CD4-positive, alpha-beta T cell (primary cell): Measurements from ENCODE around the gene SCARB1. TPM values are rescaled to one million over a fixed set of nuclear protein-coding genes. Genes with fewer than 3 reads are reported as not detected.

ENCODE experiments used
- ATAC-seq: fragments of 200-7000 bp; cut with Tn5 transposase; one replicate; pipeline ENCODE4 v1.10.0; 2022; ENCODE audit warnings: mild to moderate bottlenecking; ENCODE audit not compliant: poor library complexity
- CTCF ChIA-PET: fragments of 350-600 bp; sonication (Branson Sonifier 250); formaldehyde crosslinking; loops from one replicate; lab custom pipeline; 2021; ENCODE audit warnings: antibody characterized with exemption, inconsistent platforms; lab: Charles Lee
- POLR2A ChIA-PET: fragments of 350-600 bp; sonication (Branson Sonifier 250); formaldehyde crosslinking; loops from one replicate; lab custom pipeline; 2021; ENCODE audit warnings: antibody characterized with exemption, inconsistent platforms; lab: Charles Lee
- DNase-seq, 14 experiments: peaks; one replicate each; pipeline ENCODE4 v3.0.0-alpha.2; 2013 to 2020; ENCODE audit warnings: mixed read lengths in 2 of 14
- H3K27ac ChIP-seq, 2 donors: one replicate each; pipeline versions ENCODE4 v1.5.1 to v1.7.0; 2013; ENCODE audit warnings: low read length in 2 of 2, low read depth in 1 of 2, mild to moderate bottlenecking in 1 of 2
- H3K27me3 ChIP-seq, 2 experiments: 1 replicate in 1 of 2; 2 replicates in 1 of 2; pipeline versions ENCODE4 v1.6.1 to v1.7.0; 2013; ENCODE audit warnings: low read length in 2 of 2, control low read depth in 1 of 2, mild to moderate bottlenecking in 1 of 2, moderate library complexity in 1 of 2; ENCODE audit not compliant: insufficient read depth in 2 of 2, control insufficient read depth in 1 of 2
- H3K36me3 ChIP-seq: one replicate; pipeline ENCODE4 v1.6.1; 2013; ENCODE audit warnings: low read length, control low read depth; ENCODE audit not compliant: insufficient read depth
- H3K4me1 ChIP-seq: one replicate; pipeline ENCODE4 v1.6.1; 2013; ENCODE audit warnings: low read length, control low read depth; ENCODE audit not compliant: insufficient read depth
- H3K4me3 ChIP-seq: one replicate; pipeline ENCODE4 v1.5.1; 2013; ENCODE audit warnings: mild to moderate bottlenecking, low read length, moderate library complexity
- H3K9me3 ChIP-seq, 2 experiments: 1 replicate in 1 of 2; 2 replicates in 1 of 2; pipeline versions ENCODE4 v1.6.1 to v1.7.0; 2013; ENCODE audit warnings: low read length in 2 of 2, mild to moderate bottlenecking in 2 of 2, control low read depth in 1 of 2, moderate library complexity in 1 of 2; ENCODE audit not compliant: control insufficient read depth in 1 of 2, insufficient read depth in 1 of 2
- H3K27ac Mint-ChIP-seq: one replicate; pipeline ENCODE4 v1.8.0; 2020; ENCODE audit warnings: mixed read lengths
- H3K27me3 Mint-ChIP-seq: one replicate; pipeline ENCODE4 v1.8.0; 2021; ENCODE audit warnings: mixed read lengths
- H3K36me3 Mint-ChIP-seq: one replicate; pipeline ENCODE4 v1.8.0; 2021; ENCODE audit warnings: low read depth, mixed read lengths
- H3K4me1 Mint-ChIP-seq: one replicate; pipeline ENCODE4 v1.8.0; 2021; ENCODE audit warnings: low read depth, mixed read lengths
- H3K4me3 Mint-ChIP-seq: one replicate; pipeline ENCODE4 v1.8.0; 2020; ENCODE audit warnings: mild to moderate bottlenecking, mixed read lengths
- H3K9me3 Mint-ChIP-seq: one replicate; pipeline ENCODE4 v1.8.0; 2020; ENCODE audit warnings: mixed read lengths
- intact Hi-C, 2 experiments: fragments of 100-400 bp; cut with DNase I in 1 of 2; cut with micrococcal nuclease in 1 of 2; formaldehyde crosslinking; loops; one replicate each; pipeline versions ENCODE4 v1.15.1 to v1.9.0; 2023 to 2025; cut with DNase I, micrococcal nuclease
- total RNA-seq, 174 experiments: library from RNA in 2 of 174; stranded (reverse) in 2 of 174; gene quantifications; one replicate each; pipeline ENCODE4 v1.2.3 and lab custom pipeline; 2021 to 2026
- TF ChIP-seq, protein P1 (sequence below): fragments of 200-600 bp; IDR thresholded peaks from one replicate; pipeline ENCODE4 v1.8.0; 2022; ENCODE audit warnings: antibody characterized with exemption, mild to moderate bottlenecking

Gene SCARB1
- total RNA-seq, 2 experiments from 2014 or later: 2.3 to 3.7 TPM

DNA sequence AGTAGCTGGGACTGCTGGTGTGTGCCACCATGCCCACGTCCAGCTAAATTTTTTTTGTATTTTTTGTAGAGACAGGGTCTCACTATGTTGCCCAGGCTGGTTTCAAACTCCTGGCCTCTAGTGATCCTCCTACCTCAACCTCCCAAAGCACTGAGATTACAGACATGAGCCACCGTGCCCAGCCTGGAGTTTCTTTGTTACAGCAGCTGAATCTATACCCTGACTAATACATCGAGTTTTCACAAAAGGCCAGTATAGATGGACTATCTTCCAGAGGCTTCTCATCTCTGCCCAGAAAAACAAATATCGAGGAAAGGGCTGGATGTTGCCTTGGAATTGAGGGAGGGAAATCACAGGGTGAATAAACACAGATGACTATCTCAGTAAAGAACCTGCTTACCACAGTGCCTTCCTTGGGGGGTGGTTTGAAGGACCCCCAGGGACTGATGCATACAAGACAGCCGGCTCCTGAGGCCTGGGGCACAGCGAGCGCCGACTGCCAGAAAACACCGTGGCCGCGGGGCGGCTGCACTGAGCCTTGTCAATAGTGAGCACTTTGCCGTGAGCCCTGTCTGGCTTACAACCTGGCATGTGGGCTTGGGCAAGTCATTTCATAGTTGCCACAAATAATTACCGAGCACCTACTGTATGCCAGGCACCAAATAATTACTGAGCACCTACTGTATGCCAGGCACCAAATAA, 111.9 kb downstream of the SCARB1 start:
- intact Hi-C loops: no loop called here
- no peak overlapping the region for H3K27ac Mint-ChIP-seq
- H3K4me3 Mint-ChIP-seq: no peak overlapping the region
- peaks cover 0 to 5% of the 10 kb centered on the region in 2 experiments for H3K27me3 ChIP-seq
- POLR2A ChIA-PET: no interaction called here
- H3K9me3 Mint-ChIP-seq: no peaks in the 10 kb centered on the region
- H3K27me3 Mint-ChIP-seq: peaks cover 8% of the 10 kb centered on the region
- no peak overlapping the region for H3K27ac ChIP-seq
- TF ChIP-seq, protein P1, sequence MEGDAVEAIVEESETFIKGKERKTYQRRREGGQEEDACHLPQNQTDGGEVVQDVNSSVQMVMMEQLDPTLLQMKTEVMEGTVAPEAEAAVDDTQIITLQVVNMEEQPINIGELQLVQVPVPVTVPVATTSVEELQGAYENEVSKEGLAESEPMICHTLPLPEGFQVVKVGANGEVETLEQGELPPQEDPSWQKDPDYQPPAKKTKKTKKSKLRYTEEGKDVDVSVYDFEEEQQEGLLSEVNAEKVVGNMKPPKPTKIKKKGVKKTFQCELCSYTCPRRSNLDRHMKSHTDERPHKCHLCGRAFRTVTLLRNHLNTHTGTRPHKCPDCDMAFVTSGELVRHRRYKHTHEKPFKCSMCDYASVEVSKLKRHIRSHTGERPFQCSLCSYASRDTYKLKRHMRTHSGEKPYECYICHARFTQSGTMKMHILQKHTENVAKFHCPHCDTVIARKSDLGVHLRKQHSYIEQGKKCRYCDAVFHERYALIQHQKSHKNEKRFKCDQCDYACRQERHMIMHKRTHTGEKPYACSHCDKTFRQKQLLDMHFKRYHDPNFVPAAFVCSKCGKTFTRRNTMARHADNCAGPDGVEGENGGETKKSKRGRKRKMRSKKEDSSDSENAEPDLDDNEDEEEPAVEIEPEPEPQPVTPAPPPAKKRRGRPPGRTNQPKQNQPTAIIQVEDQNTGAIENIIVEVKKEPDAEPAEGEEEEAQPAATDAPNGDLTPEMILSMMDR: no peak
- H3K4me3 ChIP-seq: no peak overlapping the region
- H3K9me3 ChIP-seq: peaks cover 0 to 16% of the 10 kb centered on the region in 2 experiments
- H3K36me3 ChIP-seq: no peaks in the 10 kb centered on the region
- no peaks in the 10 kb centered on the region for H3K36me3 Mint-ChIP-seq
- CTCF ChIA-PET: no interaction called here
- DNase-seq: no peak
- peaks cover 14% of the 10 kb centered on the region for H3K4me1 ChIP-seq
- ATAC-seq: no peak
- H3K4me1 Mint-ChIP-seq: peaks cover 9% of the 10 kb centered on the region

DNA sequence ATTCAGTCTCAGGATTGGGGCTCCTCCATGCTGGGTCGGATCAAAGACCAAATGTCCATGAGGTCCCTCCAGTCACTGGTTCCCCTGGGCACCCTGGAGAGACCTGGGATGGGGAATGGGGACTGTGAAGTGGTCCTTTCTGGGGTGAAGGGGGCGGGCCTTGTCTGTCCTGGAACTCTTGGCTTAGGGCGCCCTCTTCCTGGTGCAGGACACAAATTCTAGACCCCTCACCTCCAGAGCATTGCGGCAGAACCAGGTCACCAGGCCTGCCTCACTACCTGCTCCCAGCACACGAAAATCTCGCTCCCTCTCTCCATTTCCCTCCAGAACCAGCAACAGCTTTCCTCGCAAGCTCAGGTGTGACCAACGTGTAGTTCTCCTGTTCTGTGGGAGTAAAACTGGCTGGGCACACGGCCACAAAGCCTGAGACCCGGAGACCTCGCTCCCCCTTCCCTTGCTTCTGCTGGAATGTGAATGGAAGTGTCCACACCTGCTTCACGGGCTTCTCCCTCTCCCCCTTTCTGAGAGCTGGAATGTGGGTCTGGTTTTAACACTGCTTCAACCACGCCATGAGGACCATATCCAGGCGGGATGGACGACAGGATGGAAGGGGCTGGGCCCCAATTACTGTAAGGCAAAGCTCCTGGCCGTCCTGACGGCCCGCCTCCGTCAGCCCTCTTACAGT, 112.7 kb downstream of the SCARB1 start:
- no peak overlapping the region for H3K4me3 Mint-ChIP-seq
- peaks cover 18% of the 10 kb centered on the region for H3K4me1 ChIP-seq
- DNase-seq: peak in 3 of 14 experiments; percentile 12 to 24 (median 21)

GRCh38 chr12:124750149-124750656, 113.5 kb downstream of the SCARB1 start:
- DNase-seq: no peak
- no peaks in the 10 kb centered on the region for H3K9me3 Mint-ChIP-seq
- Histone ChIP-seq H3K9me3 (peaks cover 0 to 14% of the 10 kb centered on the region in 2 experiments), H3K36me3 (no peaks in the 10 kb centered on the region), H3K4me1 (peaks cover 13% of the 10 kb centered on the region), H3K27me3 (peaks cover 0 to 5% of the 10 kb centered on the region in 2 experiments), H3K4me3 (no peak overlapping the region), H3K27ac (no peak overlapping the region)
- no peak overlapping the region for H3K4me3 Mint-ChIP-seq
- ChIA-PET POLR2A (no interaction called here), CTCF (no interaction called here)
- H3K36me3 Mint-ChIP-seq: no peaks in the 10 kb centered on the region
- H3K4me1 Mint-ChIP-seq: peaks cover 15% of the 10 kb centered on the region
- intact Hi-C loops: no loop called here
- TF ChIP-seq, protein P1: no peak
- ATAC-seq: no peak
- H3K27ac Mint-ChIP-seq: no peak overlapping the region
- H3K27me3 Mint-ChIP-seq: peaks cover 14% of the 10 kb centered on the region

More for the DNA sequence above, 112.7 kb downstream of the SCARB1 start:
- H3K4me1 Mint-ChIP-seq: peaks cover 14% of the 10 kb centered on the region
- POLR2A ChIA-PET: no interaction called here
- H3K27me3 Mint-ChIP-seq: peaks cover 14% of the 10 kb centered on the region
- no peak for ATAC-seq
- CTCF ChIA-PET: no interaction called here
- H3K36me3 ChIP-seq: no peaks in the 10 kb centered on the region
- H3K9me3 Mint-ChIP-seq: no peaks in the 10 kb centered on the region
- H3K27me3 ChIP-seq: peaks cover 0 to 5% of the 10 kb centered on the region in 2 experiments
- no peak overlapping the region for H3K4me3 ChIP-seq
- H3K9me3 ChIP-seq: peaks cover 0 to 16% of the 10 kb centered on the region in 2 experiments
- intact Hi-C loops: no loop called here
- H3K36me3 Mint-ChIP-seq: no peaks in the 10 kb centered on the region
- no peak overlapping the region for H3K27ac ChIP-seq
- TF ChIP-seq, protein P1: no peak
- no peak overlapping the region for H3K27ac Mint-ChIP-seq
